ENCODE results near the gene ORAI3. TPM values are rescaled to one million over a fixed set of nuclear protein-coding genes. Genes with fewer than 3 reads are reported as not detected.

ORAI3 gene
- polyA plus RNA-seq, 1 donor from 2014 or later: 7.3 TPM

GRCh38 chr16:30997725-30998711 is 49.1 kb downstream of the ORAI3 start:
- H3K4me3 ChIP-seq (ENCODE audit: low read length): no peak overlapping the region
- no peak overlapping the region for H3K27ac ChIP-seq (ENCODE audit: low read length)
- H3K9ac ChIP-seq (ENCODE audit: low read length): no peak overlapping the region

More at GRCh38 chr16:30997725-30998711, 49.1 kb downstream of the ORAI3 start:
- H4K20me1 ChIP-seq (ENCODE audit: insufficient read depth): no peaks in the 10 kb centered on the region
- H2AFZ ChIP-seq (ENCODE audit: low read depth, low read length): no peak overlapping the region
- no peak overlapping the region for H3K4me2 ChIP-seq (ENCODE audit: low read length)
- no peaks in the 10 kb centered on the region for H3K9me3 ChIP-seq (ENCODE audit: low read length)
- TF ChIP-seq MXI1 (conservative IDR thresholded peaks at IDR 0.05; ENCODE audit: poor library complexity, severe bottlenecking) (no peak), RAD21 (conservative IDR thresholded peaks at IDR 0.05) (no peak), EP300 (conservative IDR thresholded peaks at IDR 0.05; ENCODE audit: poor library complexity, severe bottlenecking) (no peak), EZH2 (IDR thresholded peaks at IDR 0.05; ENCODE audit: borderline replicate concordance, insufficient read depth, low read length, poor library complexity, severe bottlenecking) (no peak), TAF1 (IDR thresholded peaks at IDR 0.05; ENCODE audit: low read depth) (no peak), POLR2AphosphoS5 (IDR thresholded peaks at IDR 0.05) (no peak), REST (IDR thresholded peaks at IDR 0.05; ENCODE audit: borderline replicate concordance) (no peak), SMC3 (conservative IDR thresholded peaks at IDR 0.05; ENCODE audit: poor library complexity) (no peak), CTCF (IDR thresholded peaks at IDR 0.05; ENCODE audit: poor library complexity, severe bottlenecking) (no peak)
- H3K27me3 ChIP-seq (ENCODE audit: insufficient read depth, low read depth, low read length): peaks cover 4% of the 10 kb centered on the region
- H3K79me2 ChIP-seq (replicated peaks; ENCODE audit: insufficient read depth, low read length): no peaks in the 10 kb centered on the region
- no peaks in the 10 kb centered on the region for H3K36me3 ChIP-seq (ENCODE audit: insufficient read depth, low read length)
- H3F3A ChIP-seq (ENCODE audit: insufficient read depth, low read length, poor library complexity, severe bottlenecking): no peaks in the 10 kb centered on the region
- no peaks in the 10 kb centered on the region for H3K9me2 ChIP-seq (ENCODE audit: insufficient read depth, low read length)
